DMS114 treated with DMSO at 0.1 percent for 48 hours (cell line): ENCODE data around the gene SYK.

Source experiments
- DNase-seq: peaks from one replicate; lab custom pipeline; 2025; ENCODE audit not compliant: unreplicated experiment; lab: John Stamatoyannopoulos, UW

The SYK gene

DNA sequence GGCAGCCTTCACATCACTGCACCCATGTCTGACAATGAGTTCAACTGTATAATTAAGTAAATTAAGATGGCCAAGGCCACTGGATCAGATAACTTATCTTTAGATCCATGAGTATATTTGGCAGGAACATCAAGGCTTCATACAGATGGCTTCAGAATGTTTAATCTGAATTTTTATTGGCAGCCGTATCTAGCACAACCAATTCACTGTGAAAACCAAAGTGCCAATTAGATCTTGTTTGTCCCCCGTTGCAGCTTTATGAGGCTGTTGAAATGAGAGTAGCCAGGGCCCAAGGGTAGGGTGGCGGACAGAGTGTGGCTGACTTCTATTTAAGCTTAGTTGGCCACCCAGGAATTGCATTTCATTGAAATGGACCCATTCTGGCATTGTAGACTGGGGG is 137.7 kb downstream of the SYK start:
- no peak for DNase-seq

DNA sequence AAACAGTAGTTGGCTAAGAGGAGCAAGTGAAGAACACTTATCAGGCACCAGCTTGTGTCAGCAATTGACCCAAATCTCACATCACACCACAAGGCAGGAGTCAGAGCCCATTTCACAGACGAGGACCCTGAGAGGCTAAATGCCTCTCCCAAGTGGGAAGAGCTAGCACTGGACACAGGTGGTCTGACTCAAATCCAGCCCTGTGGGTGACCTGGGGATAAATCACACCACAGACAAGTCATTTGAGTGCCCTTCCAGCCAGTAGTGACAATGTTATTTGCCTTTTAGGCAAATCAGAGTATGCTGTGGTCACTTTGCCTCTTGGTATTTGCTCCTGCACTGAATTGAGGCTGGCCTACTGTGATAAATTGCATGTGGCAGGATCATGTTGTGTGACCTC is 138.7 kb downstream of the SYK start:
- no peak for DNase-seq

DNA sequence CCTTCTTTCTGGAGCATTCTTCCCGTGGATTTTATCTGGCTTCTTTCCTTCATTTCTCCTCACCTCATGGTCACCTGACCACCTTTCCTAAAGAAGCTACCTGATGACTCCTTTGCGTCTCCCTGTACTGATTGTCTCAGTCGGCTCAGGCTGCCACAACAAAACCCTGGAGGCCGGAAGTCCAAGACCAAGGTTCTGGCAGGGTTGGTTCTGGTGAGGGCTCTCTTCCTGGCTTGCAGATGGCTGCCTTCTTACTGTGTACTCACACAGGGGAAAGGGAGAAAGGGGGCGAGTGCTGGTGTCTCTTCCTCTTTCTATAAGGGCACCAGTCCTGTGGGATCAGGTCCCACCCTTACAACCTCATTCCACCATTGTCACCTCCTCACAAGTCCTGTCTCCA is 140.0 kb downstream of the SYK start:
- DNase-seq: no peak

DNA sequence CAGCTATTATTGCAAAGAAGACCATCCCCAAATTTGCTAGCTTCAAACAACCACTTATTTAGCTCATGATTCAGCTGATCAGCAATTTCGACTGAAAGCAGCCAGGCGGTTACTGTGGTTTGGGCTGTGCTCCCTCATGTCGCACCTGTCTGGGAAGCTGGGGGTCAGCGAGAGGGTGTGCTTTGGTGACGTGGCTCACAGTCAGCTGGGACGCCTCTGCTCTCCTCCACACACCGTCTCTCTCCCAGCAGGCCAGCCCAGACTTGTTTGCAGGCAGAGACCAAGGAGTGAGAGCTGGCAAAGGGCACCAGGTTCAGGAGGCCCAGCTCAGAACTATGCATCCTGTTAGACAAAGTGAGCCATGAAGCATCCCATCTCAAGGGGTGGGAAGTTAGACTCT is 140.9 kb downstream of the SYK start:
- DNase-seq: no peak

DNA sequence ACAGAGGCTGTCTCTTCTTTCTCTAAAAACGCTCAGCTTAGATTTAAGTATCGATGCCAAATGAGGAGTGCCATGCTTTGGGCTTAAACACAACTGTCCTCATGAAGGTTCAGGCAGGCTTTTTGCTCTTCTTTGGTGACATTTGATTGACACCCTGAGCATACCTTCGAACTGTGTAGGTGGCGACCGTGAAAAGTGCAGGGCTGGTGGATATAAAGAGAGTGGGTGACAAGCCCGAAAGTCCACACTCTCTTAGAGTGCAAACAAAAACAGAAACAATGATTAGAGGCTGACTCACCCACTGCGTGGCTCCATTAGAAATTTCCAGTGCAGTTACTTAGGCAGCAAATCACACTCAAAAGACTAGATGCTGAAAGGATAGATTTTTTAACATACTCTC is 141.7 kb downstream of the SYK start:
- no peak for DNase-seq

DNA sequence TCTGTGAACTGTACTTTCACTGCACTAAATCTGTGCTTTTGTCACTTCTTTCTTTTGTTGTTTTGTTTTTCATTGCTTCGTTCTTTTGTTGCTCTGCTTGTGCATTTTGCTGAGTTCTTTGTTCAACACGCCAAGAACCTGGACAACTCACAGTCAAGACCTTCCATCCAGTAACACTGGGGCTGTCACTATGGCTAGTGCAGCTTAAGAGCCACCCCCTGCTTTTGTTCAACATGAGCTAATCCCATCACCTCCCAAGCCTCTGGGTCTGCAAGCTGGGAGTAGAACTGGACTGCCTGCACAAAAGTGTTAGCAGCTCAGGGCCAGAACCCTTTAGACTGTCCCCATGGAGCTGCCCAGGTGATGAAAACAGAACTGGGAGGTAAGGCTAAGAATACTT is 143.7 kb downstream of the SYK start:
- no peak for DNase-seq

DNA sequence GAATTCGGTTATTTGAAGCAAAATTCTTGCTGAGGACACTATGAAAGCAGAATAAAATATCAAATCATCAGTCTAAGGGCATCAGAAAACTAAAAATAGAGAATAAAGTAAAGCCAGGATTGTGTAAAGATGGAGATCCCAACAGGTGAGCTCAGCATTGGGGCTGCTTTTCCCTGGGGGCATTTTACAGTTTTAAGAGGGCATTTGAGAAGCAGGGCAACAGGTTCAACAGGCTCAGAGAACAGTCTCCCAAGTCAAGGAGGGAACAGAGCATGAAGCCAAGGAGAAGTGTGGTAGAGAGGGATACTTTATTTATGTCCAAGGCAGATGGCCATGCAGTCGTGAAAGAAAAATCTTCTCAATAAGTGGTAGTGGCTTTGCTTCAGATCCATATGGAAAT is 145.4 kb downstream of the SYK start:
- no peak for DNase-seq
